SK-N-SH (cell line): ENCODE results near the gene PRDM15.

Experiments used
- CHD2 ChIP-seq: fragments of 150-350 bp; IDR thresholded peaks from 2 replicates; pipeline ENCODE4 v1.6.1; 2018; ENCODE audit warnings: low read length; ENCODE audit not compliant: partially characterized antibody
- CTCF ChIP-seq: fragments of 200-600 bp; sonication (generic); IDR thresholded peaks from 2 replicates; pipeline ENCODE4 v1.6.1; 2017; ENCODE audit warnings: antibody characterized with exemption, mild to moderate bottlenecking, moderate library complexity
- FOXJ3 ChIP-seq: sonication (generic); formaldehyde crosslinking; IDR thresholded peaks from 2 replicates; pipeline ENCODE4 v1.5.1; 2020; ENCODE audit warnings: mild to moderate bottlenecking, missing genetic modification reagents
- FOXM1 ChIP-seq: IDR thresholded peaks from 2 replicates; pipeline ENCODE4 v1.4.0; 2012; ENCODE audit warnings: low read depth, mild to moderate bottlenecking
- MXI1 ChIP-seq: IDR thresholded peaks from 2 replicates; pipeline ENCODE4 v1.6.1; 2012; ENCODE audit warnings: mild to moderate bottlenecking, low read depth, low read length, improper control_type of control experiment
- NFIC ChIP-seq: IDR thresholded peaks from 2 replicates; pipeline ENCODE4 v1.4.0; 2012; ENCODE audit warnings: borderline replicate concordance
- NRF1 ChIP-seq: IDR thresholded peaks from 2 replicates; pipeline ENCODE4 v1.6.1; 2012; ENCODE audit warnings: low read depth, mild to moderate bottlenecking, low read length
- POLR2AphosphoS5 ChIP-seq: IDR thresholded peaks from 2 replicates; pipeline ENCODE4 v1.6.1; 2012; ENCODE audit warnings: low read depth, low read length
- RAD21 ChIP-seq: IDR thresholded peaks from 2 replicates; pipeline ENCODE4 v1.6.1; 2012; ENCODE audit warnings: mild to moderate bottlenecking, low read length
- SIN3A ChIP-seq: IDR thresholded peaks from 2 replicates; pipeline ENCODE4 v1.6.1; 2012; ENCODE audit warnings: low read depth, mild to moderate bottlenecking, low read length, moderate library complexity, borderline replicate concordance
- SMC3 ChIP-seq: IDR thresholded peaks from 2 replicates; pipeline ENCODE4 v1.6.1; 2012; ENCODE audit warnings: low read depth, low read length, improper control_type of control experiment
- YY1 ChIP-seq: IDR thresholded peaks from 2 replicates; pipeline ENCODE4 v1.4.0; 2012; ENCODE audit warnings: low read depth, mild to moderate bottlenecking
- ZBTB33 ChIP-seq: IDR thresholded peaks from 2 replicates; pipeline ENCODE4 v1.4.0; 2012; ENCODE audit warnings: low read depth, borderline replicate concordance

- TF ChIP-seq SMC3 (no peak), YY1 (no peak), SIN3A (no peak), CTCF (no peak), FOXJ3 (CRISPR knock-in tag) (no peak), CHD2 (no peak), RAD21 (no peak), ZBTB33 (no peak), FOXM1 (no peak), POLR2AphosphoS5 (no peak), NRF1 (no peak), NFIC (no peak), MXI1 (no peak)
Observed at GRCh38 chr21:41856572-41856971, 22.6 kb downstream of the PRDM15 start.
